Epithelial cell of esophagus (primary cell): ENCODE measurements around the gene PTPRE.

Source experiments
- DNase-seq: peaks from one replicate; pipeline ENCODE4 v3.0.0; 2010; ENCODE audit warnings: low read depth
- H3K4me3 ChIP-seq: 2 replicates; pipeline ENCODE4 v1.5.1; 2011; ENCODE audit warnings: mild to moderate bottlenecking, low read length, control low read depth
- TF ChIP-seq, protein P1 (sequence below): IDR thresholded peaks from 2 replicates; pipeline ENCODE4 v1.5.1; 2011; ENCODE audit warnings: low read depth, mild to moderate bottlenecking, low read length, control low read depth, inconsistent platforms; ENCODE audit not compliant: insufficient read depth; ENCODE audit errors: missing control alignments

PTPRE gene

DNA sequence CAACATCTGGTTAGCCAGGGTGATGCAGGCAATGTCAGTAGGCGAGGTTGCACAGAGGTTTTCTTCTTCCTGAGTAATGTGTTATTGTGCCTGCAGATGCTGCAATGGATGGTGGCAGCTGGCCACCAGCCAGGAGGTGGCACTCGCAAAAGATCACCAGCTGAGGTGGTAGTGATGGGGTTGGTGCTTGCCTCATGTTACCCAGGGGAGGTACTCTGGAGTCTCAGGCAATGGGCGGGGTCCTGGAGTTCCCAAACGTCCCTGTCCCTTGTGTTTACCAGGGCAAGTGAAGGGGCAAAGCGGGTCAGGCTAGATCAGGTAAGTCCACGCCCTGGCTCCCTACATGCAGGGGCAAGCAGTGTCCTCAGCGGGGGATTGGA is 35.3 kb upstream of the PTPRE start:
- TF ChIP-seq, protein P1, sequence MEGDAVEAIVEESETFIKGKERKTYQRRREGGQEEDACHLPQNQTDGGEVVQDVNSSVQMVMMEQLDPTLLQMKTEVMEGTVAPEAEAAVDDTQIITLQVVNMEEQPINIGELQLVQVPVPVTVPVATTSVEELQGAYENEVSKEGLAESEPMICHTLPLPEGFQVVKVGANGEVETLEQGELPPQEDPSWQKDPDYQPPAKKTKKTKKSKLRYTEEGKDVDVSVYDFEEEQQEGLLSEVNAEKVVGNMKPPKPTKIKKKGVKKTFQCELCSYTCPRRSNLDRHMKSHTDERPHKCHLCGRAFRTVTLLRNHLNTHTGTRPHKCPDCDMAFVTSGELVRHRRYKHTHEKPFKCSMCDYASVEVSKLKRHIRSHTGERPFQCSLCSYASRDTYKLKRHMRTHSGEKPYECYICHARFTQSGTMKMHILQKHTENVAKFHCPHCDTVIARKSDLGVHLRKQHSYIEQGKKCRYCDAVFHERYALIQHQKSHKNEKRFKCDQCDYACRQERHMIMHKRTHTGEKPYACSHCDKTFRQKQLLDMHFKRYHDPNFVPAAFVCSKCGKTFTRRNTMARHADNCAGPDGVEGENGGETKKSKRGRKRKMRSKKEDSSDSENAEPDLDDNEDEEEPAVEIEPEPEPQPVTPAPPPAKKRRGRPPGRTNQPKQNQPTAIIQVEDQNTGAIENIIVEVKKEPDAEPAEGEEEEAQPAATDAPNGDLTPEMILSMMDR: no peak
- DNase-seq: no peak
- no peak overlapping the region for H3K4me3 ChIP-seq

GRCh38 chr10:127872011-127872761 is 34.7 kb upstream of the PTPRE start:
- TF ChIP-seq, protein P1: no peak
- peak; percentile 66 for DNase-seq
- H3K4me3 ChIP-seq: no peak overlapping the region

GRCh38 chr10:127872871-127873600 is 33.9 kb upstream of the PTPRE start:
- DNase-seq: no peak

DNA sequence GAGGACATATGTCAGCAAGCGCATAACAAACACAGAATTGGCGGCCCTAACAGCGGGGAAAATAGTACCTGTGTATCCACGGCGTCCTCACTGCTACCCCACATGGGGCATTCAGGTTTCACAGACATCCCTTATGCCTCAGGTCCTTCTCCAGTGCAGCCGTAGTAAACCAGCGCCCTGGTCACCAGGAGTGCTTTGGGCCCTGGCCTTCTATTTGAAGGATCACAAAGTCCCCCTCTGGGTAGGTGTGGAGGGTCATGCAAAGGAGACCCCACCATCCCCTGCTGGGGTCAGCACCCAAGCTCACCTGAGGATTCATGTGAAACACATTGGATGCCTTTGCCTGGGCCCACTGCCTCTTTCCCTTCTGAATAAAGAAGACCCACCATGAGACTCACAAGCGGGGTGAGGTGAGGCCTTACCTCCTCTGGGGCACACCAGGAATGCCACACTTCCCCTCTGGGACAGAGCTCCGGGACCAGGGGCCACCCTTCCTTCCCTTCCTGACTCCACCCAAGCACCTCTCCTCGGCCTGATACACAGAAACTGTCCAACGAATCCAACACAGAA is 32.9 kb upstream of the PTPRE start:
- TF ChIP-seq, protein P1: no peak
- no peak for DNase-seq
- no peak overlapping the region for H3K4me3 ChIP-seq

More at GRCh38 chr10:127872871-127873600, 33.9 kb upstream of the PTPRE start:
- H3K4me3 ChIP-seq: no peak overlapping the region
- TF ChIP-seq, protein P1: no peak

GRCh38 chr10:127874671-127875448 is 32.0 kb upstream of the PTPRE start:
- DNase-seq: peak; percentile 64
- TF ChIP-seq, protein P1: no peak
- H3K4me3 ChIP-seq: no peak overlapping the region

- H3K4me3 ChIP-seq: no peak overlapping the region
- no peak for DNase-seq
- TF ChIP-seq, protein P1: no peak
These were observed 31.5 kb upstream of the PTPRE start for GRCh38 chr10:127875449-127875765.
